Left ventricle myocardium superior (tissue), 1 donor: ENCODE results near the gene TPSG1. TPM values are rescaled to one million over a fixed set of nuclear protein-coding genes. Genes with fewer than 3 reads are reported as not detected.
A peak's percentile ranks its signal among the peaks of the same experiment; 100 is the strongest.
"Not testable (repeated sequence)": the region's sequence is repeated elsewhere in the genome, so short reads cannot be mapped to it uniquely, and the experiment has no call there.

Source experiments
- ATAC-seq: fragments of 200-7000 bp; cut with Tn5 transposase; one replicate; pipeline ENCODE4 v1.9.1; 2020; ENCODE audit warnings: mild to moderate bottlenecking, moderate library complexity
- DNase-seq: peaks from one replicate; pipeline ENCODE4 v3.0.0-alpha.2; 2020
- intact Hi-C: fragments of 100-400 bp; cut with micrococcal nuclease; formaldehyde crosslinking; loops from one replicate; pipeline ENCODE4 v1.11.0; 2022
- total RNA-seq: library from RNA; stranded (reverse); fragmentation: NEBNext Ultra II Directional; extraction: Animal tissue kit (Norgen Biotek cat#: 25700); gene quantifications from one replicate; pipeline ENCODE4 v1.2.1, GENCODE V29; 2021
- donor health status: DM: no; HTN: yes; CAD: no; lungs with severe emphysema.

TPSG1 gene
- total RNA-seq, 1 donor from 2014 or later: not detected

DNA sequence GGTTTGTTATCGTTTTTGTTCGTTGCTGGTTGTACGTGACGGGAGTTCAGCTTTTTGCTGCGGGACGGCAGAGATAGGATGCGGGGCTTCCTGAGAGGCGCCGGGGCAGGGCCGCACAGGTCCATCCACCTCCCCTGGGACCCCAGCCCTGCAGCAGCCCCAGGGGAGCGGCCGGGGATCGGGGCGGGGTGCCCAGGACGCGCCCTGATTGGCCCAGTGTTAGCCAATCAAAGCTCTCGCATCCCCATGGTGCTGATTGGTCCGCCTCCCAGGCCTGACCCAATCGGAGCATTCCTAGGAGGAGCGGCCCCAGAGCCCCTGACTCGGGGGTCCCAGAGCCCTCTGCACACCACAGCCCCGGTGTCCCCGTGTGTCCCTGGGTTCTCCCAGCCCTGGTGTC lies 13.8 kb upstream of the TPSG1 start:
- DNase-seq, intact Hi-C loops, ATAC-seq: not testable (repeated sequence)

DNA sequence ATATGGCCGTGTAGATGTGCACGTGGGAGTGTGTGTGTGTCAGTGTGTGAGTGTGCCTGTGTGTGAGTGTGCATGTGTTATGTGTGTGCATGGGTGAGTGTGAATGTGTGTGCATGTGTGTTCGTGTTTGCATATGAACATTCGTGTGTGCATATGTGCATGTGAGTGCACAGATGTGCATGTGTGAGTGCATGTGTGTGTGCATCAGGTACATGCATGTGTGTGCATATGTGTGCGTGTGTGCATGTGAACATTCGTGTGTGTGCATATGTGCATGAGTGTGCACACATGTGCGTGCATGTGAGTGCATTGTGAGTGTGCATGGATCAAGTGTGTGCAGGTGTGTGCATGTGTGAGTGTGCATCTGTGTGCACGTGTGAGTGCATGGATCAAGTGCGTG lies 12.9 kb upstream of the TPSG1 start:
- DNase-seq (peak; percentile 19), ATAC-seq (no peak)
- intact Hi-C loops: no loop called here

DNA sequence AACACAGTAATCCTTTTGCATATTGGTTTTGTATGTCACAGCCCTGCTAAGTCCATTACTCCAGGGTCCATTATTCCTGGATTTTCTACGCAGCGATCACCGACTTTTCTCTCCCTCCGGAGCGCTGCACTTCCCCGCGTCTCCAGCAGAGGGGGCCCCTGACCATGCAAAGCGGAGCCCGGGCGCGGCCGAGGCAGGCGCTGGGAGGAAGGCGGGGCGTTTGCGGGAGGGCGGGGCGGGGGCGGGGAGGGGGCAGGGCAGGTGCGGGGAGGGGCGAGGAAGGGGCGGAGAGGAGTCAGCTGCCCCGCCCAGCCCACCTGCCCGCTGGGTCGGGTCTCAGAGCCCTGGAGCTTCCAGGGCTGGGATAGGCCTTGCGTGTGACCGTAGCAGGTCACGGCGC lies 11.6 kb upstream of the TPSG1 start:
- intact Hi-C loops, DNase-seq: not testable (repeated sequence)
- ATAC-seq: peak; percentile 65

DNA sequence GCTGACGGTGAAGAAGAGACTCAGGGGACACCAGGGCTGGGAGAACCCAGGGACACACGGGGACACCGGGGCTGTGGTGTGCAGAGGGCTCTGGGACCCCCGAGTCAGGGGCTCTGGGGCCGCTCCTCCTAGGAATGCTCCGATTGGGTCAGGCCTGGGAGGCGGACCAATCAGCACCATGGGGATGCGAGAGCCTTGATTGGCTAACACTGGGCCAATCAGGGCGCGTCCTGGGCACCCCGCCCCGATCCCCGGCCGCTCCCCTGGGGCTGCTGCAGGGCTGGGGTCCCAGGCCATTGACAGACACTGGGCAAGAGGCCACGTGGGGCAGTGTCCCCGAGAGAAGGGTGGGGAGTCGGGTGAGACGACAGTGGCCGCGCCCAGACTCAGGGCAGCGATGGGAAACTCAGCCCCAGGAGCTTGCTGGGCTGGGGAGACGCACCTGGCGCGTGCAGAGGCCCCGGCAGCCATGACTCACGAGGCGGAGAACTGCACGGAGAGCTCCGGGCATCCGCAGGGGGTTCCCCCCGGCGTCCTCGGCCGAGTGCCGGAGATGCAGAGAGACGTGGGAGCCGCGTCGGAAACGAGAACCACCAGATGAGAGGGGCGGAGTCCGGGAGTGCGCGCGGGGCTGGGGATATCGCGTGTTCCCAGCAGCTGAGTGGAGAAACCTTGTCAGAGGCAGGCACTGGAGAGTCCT lies 7.1 kb upstream of the TPSG1 start:
- peak; percentile 52 for ATAC-seq
- DNase-seq, intact Hi-C loops: not testable (repeated sequence)

DNA sequence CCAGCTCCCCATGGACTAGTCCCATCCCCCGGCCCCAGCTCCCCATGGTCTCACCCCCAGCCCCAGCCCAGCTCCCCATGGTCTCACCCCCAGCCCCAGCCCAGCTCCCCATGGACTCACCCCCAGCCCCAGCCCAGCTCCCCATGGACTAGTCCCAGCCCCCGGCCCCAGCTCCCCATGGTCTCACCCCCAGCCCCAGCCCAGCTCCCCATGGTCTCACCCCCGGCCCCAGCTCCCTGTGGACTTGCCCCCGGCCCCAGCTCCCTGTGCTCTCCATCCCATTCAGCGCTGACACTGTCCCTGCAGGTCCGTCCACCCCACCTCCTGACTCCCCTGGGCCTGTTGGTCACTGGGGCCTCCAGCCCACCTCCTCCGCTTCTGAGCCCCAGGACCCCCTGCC lies 6.2 kb upstream of the TPSG1 start:
- intact Hi-C loops, ATAC-seq: not testable (repeated sequence)
- peak; percentile 12 for DNase-seq

DNA sequence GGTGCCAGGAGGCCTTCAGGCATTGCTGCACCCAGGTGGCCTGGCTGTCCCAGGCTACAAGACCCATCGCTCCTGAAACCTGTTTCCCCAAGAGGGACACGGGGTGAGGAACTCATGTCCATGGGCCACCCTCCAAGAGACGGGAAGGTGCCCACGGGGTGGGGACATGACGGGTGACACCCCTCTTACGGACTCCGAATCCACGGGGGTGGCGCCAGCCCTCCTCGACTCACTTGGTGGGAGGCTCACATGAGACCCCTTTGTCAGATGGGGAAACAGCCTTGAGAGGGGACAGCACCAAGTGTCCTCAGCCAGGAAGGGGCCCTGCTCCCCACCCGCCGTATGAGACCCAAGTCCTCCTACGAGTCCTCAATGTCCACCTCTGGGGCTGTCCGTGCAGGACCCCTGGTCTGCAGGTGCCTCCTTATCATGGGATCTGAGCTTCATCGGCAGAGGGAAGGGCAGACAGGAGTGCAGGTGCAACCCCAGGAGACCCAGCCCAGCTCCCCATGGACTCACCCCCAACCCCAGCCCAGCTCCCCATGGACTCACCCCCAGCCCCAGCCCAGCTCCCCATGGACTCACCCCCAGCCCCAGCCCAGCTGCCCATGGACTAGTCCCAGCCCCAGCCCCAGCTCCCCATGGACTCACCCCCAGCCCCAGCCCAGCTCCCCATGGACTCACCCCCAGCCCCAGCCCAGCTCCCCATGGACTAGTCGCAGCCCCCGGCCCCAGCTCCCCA lies 5.6 kb upstream of the TPSG1 start:
- intact Hi-C loops, ATAC-seq: not testable (repeated sequence)
- peak; percentile 4 for DNase-seq

DNA sequence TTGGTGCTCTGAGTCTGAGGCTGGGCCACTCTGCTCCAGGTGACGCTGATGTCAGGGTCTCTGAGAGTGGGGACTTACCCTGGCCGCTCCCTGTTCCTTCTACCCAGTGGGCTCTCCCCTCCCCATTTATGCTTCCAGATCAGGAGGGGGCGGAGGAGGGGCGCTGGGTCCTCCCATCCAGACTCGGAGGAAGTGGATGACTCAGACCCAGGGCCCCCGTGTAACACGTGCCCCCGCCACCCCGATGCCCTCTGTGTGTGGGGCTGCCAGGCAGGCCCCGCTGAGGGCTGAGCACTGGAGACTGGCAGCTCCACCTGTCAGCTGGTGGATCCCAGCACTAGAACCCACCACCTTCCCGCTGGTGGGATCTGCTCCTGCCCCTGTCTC lies 5.0 kb upstream of the TPSG1 start, which contains the start of gene TPSB2:
Gene TPSB2, minus strand, starts transcription at position 101 of the 387 bp plus-strand sequence. CDS start 233 bp downstream, outside the sequence.
- ATAC-seq, DNase-seq, intact Hi-C loops: not testable (repeated sequence)

DNA sequence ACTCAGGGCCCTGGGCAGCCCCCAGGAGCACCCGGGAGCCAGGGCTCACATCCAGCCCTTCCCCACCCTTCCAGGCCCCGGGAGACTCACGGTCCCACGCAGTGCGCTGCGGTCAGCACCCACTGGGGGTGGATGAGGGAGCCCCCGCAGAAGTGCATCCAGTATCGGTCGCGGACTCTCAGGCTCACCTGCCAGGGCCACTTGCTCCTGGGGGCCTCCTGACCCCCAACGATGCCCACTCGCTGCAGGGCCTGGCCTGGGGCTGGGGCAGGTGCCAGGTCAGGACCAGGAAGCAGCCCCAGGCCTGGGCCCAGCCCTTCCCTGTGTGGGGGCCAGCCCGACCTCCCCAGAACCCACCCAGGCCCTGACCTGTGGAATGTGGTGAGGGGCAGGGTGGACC lies 4.4 kb upstream of the TPSG1 start:
- DNase-seq, intact Hi-C loops, ATAC-seq: not testable (repeated sequence)

DNA sequence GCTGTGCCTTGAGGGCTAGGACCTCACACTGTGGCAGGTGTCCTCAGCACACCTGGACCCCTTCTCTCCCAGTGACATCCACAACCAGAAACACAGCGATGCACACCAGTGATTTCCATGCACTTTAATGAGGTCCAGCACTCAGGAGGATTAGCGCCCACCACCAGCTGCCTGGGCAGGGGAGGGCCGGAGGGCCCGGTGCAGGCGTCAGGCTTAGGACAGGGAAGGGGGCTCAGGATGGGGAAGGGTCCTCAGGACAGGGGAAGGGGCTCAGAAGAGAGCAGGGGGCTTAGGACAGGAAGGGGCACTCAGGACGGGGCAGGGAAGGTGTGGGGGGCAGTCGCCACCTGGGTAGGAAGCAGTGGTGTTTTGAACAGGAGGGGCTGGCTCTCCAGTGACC lies 3.2 kb upstream of the TPSG1 start:
- intact Hi-C loops, DNase-seq, ATAC-seq: not testable (repeated sequence)

DNA sequence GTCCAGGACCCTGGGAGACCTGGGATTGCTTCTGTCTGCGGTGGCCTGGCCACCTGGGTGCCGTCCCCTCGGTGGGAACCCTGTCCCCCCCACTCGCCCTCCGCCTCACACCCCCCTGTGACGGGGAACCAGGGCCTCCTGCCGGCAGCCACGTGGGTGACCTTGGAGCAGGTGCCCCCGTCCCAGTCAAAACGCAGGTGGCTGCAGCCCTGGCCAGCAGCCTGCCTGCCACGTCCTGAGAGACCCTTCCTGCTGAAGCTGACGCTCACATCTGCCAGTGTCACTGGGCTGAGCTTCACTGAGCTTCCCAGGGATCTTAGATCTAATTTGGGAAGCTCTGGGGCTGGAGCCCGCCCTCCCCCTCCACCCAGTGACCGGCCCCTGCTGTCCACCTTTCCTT lies 1.6 kb upstream of the TPSG1 start:
- ATAC-seq, intact Hi-C loops, DNase-seq: not testable (repeated sequence)

DNA sequence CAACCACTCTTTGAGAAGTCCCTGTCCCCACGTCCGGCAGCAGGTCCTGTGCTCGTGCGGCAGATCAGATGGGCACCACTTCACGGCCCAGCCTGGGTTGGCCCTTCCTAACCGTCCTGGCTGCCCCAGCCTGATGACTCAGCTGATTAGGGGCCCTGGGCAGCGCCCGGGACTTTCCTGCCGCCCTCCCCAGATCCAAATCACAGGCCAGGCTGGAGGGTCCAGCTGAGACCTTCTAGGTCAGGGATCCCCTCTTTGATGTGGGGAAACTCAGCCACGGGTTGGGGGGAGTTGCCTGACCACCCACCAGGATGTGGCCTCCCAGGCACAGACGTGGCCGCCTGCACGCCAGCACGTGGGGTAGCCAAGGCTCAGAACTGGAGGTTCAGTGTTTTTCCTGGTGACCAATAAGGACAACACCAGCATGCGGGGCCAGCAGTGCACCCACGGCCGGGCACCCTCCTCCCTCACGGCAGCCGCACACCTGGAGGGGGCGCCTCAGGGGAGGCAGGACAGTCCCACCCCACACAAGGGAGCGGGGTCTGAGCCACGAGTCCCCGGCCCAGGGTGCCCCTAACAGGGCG lies 752 bp upstream of the TPSG1 start:
- intact Hi-C loops, DNase-seq, ATAC-seq: not testable (repeated sequence)

DNA sequence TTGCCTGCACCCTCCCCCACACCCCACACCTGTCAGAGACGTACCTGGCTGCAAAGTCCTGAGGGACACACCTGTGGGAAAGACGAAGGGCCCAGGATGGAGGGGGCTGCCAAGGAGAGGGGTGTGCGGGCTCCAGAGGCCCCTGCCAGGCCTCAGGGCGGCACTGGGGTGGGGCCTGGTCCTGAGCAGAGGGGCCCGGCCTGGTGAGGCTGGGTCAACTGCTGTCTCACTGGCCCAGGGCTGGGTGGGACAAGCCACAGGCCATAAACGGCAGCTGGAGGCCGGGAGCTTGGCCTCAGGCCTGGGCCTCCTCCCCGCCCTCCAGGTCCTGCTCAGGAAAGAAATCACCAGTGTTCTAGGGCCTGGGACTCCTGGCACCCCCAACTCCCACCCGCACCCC lies 510 bp downstream of the TPSG1 start:
- ATAC-seq (no peak), DNase-seq (no peak)
- intact Hi-C loops: no loop called here

DNA sequence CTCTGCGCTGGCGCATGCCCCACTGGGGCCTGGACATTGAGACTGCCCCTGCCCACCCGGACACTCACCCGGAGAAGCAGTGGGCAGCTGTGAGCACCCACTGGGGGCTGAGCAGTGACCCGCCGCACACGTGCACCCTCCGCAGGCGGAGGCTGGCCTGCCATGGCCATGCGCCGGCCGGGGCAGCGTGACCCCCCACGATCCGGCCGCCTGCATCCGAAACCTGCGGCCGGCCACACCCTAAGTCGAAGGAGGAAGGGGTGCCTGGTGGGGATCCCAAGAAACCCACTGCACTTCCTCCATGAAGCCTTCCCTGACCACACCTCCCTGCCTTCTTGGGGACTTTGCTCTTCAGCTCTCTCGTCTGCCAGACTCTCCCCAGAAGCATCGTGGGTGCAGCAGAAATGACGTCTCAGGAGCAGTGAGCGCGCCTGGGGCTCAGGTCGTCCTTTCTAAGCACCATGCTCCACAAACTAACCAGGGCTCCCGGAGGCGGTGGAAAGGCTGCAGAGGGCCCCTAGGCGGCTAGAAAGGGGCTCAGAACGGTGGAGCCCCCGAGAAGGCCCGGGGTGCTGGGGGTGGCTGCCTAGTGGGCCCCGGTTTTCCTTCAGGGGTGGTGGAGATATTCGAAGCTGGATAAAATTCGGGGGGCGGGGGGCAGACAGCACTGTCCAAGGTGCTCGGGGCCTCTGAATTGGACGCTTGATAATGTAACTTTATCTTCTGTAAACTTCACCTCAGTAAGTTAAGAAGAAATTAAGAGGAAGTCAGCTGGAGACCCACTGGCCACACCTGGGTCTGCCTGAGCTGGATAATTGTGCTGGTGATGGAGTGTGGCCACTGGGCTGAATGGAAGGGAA lies 1.5 kb downstream of the TPSG1 start:
- DNase-seq (no peak), ATAC-seq (no peak)
- intact Hi-C loops: no loop called here

DNA sequence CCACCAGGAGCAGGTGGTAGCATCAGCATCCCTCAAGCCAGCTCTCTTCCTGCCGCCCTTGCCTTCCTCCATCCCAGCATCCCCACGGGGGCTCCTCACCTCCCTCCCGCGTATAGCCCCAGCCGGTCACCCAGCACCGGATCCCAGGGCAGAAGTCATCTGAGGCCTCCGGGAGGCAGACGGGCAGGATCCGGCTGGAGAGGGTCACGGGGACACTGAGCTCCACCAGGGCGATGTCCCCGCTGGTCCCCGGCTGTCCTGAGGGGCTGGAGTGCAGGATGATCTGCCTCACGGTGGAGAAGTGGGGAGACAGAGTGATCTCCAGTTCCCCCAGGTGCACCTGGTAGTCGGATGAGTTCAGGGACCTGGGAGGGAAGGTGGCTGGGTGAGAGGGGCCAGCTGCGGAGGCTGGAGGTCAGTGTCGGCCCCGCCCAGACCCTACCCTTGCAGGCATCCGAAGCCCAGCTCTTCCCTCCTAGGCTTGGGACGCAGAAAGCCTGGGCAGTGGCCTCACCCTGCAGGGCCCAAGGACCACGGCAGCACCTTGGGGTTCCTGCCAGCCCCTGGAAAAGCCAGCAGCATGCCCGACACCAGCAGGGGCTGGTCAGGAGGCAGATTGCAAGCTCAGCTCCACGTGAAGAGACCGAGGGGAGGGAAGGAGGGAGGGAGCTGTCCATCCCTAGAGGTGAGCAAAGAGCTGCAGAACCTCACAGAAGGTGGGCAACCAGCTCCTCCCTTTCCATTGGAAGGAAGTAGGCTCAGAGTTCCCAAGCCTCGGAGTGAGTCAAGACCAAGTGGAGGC lies 2.3 kb downstream of the TPSG1 start:
- no peak for DNase-seq
- intact Hi-C loops: no loop called here
- ATAC-seq: no peak

DNA sequence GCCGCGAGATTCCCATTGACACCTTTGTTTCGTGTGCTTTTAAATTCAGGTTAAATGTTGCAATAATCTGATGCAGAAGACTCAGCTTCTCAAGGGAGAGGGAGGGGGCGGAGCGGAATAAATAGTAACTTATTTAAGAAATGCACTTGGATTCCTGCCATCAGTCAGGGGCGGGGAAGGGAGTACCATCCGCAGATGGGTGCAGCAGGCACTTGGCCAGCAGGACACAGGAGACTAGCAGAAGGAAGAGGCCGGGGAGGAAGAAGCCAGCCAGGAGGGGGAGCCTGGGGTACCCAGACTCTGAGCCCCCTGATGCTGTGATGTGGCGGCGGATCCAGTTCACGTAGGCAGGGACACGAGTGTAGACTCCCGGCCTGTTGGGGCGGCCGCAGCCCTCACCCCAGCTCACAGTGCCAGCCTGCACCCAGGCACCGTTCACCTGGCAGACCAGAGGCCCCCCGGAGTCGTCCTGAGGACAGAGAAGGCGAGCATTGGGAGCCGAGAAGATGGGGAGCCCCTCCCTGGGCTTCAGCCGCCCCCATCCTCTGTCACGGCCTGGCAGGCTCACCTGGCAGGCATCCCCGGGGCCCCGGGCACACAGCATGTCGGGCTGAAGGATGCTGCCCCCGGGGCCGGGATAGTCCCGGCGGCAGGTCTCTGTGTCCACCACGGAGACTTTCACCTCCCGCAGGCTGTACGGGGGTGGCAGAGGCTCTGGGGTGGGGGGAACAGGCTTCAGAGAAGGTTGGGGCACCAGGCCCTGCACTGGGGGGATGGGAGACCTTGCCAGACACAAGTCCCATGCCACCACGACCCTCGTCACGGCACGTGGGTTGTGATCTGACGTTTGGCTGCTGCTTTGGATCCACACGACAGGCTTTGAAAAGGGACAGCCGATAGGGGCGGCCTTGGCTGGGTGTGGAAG lies 3.2 kb downstream of the TPSG1 start:
- intact Hi-C loops: no loop called here
- ATAC-seq (no peak), DNase-seq (no peak)

DNA sequence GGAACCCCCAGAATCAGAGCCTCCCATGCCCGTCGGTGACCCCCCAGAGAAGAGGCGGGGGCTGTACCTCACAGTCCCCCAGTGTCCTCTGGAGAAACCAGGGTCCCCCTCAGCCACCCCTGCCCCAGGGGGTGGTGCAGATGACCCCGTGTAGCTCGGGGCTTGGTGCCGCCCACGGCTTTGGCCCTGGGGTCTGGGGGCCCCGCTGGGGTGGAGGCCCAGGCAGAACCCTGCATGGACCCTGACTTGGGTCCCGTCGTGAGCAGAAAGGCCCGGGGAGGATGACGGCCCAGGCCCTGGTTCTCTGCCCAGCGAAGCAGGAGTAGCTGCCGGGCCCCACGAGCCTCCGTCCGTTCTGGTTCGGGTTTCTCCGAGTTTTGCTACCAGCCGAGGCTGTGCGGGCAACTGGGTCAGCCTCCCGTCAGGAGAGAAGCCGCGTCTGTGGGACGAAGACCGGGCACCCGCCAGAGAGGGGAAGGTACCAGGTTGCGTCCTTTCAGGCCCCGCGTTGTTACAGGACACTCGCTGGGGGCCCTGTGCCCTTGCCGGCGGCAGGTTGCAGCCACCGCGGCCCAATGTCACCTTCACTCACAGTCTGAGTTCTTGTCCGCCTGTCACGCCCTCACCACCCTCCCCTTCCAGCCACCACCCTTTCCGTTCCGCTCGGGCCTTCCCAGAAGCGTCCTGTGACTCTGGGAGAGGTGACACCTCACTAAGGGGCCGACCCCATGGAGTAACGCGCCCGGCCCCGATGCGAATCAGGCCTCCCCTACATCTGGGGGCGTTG lies 4.0 kb downstream of the TPSG1 start:
- peak; percentile 11 for ATAC-seq
- intact Hi-C loops: no loop called here
- DNase-seq: no peak
